ENCODE data around the gene SEMA6B.

Gene SEMA6B

GRCh38 chr19:4555657-4556561, 3.6 kb downstream of the SEMA6B start:
- H3K27ac ChIP-seq, result no peak overlapping the region
- TF ChIP-seq ZFX (IDR thresholded peaks at IDR 0.05) (no peak), CTCF (conservative IDR thresholded peaks at IDR 0.05) (no peak)

GRCh38 chr19:4554717-4555116, 4.8 kb downstream of the SEMA6B start:
- TF ChIP-seq CTCF (conservative IDR thresholded peaks at IDR 0.05) (no peak), ZFX (IDR thresholded peaks at IDR 0.05) (no peak)
- no peak overlapping the region for H3K27ac ChIP-seq

- H3K27ac ChIP-seq, result no peak overlapping the region
- no peak for TF ChIP-seq ZFX (IDR thresholded peaks at IDR 0.05)
- no peak for TF ChIP-seq CTCF (conservative IDR thresholded peaks at IDR 0.05)
These were observed 5.7 kb downstream of the SEMA6B start for GRCh38 chr19:4553775-4554174.

- TF ChIP-seq ZFX (IDR thresholded peaks at IDR 0.05) (no peak), CTCF (conservative IDR thresholded peaks at IDR 0.05) (no peak)
- H3K27ac ChIP-seq, result no peak overlapping the region
These were observed 6.3 kb downstream of the SEMA6B start for GRCh38 chr19:4553092-4553695.

- H3K27ac ChIP-seq, result no peak overlapping the region
These were observed 7.0 kb downstream of the SEMA6B start for GRCh38 chr19:4552525-4552819.

GRCh38 chr19:4550479-4551050, 8.9 kb downstream of the SEMA6B start:
- H3K27ac ChIP-seq, result no peak overlapping the region
- TF ChIP-seq ZFX (IDR thresholded peaks at IDR 0.05) (no peak), CTCF (conservative IDR thresholded peaks at IDR 0.05) (no peak)

More at GRCh38 chr19:4552525-4552819, 7.0 kb downstream of the SEMA6B start:
- TF ChIP-seq ZFX (IDR thresholded peaks at IDR 0.05), result no peak
- no peak for TF ChIP-seq CTCF (conservative IDR thresholded peaks at IDR 0.05)

GRCh38 chr19:4550018-4550417, 9.5 kb downstream of the SEMA6B start:
- no peak overlapping the region for H3K27ac ChIP-seq
- TF ChIP-seq ZFX (IDR thresholded peaks at IDR 0.05) (no peak), CTCF (conservative IDR thresholded peaks at IDR 0.05) (no peak)
